Activated T-cell treated with anti-CD3 and anti-CD28 coated beads, Interleukin-2, amount 50 U/mL, for 4 hours (primary cell): ENCODE measurements around the gene SRP14. TPM values are rescaled to one million over a fixed set of nuclear protein-coding genes. Genes with fewer than 3 reads are reported as not detected.
"Not testable (repeated sequence)": the region's sequence is repeated elsewhere in the genome, so short reads cannot be mapped to it uniquely, and the experiment has no call there.

Experiments
- ATAC-seq, 2 donors: fragments of 200-7000 bp; cut with Tn5 transposase; one replicate each; pipeline ENCODE4 v1.10.0; 2021
- DNase-seq: peaks from one replicate; pipeline ENCODE4 v3.0.0-alpha.2; 2020
- H3K27me3 Mint-ChIP-seq: one replicate; pipeline ENCODE4 v1.8.0; 2021; ENCODE audit warnings: low read depth, mixed read lengths
- H3K36me3 Mint-ChIP-seq: one replicate; pipeline ENCODE4 v1.8.0; 2022; ENCODE audit warnings: mixed read lengths; ENCODE audit not compliant: insufficient read depth
- H3K4me1 Mint-ChIP-seq: one replicate; pipeline ENCODE4 v1.8.0; 2021; ENCODE audit warnings: low read depth, mixed read lengths
- H3K4me3 Mint-ChIP-seq: one replicate; pipeline ENCODE4 v1.8.0; 2021; ENCODE audit warnings: mild to moderate bottlenecking, moderate library complexity, mixed read lengths
- H3K9me3 Mint-ChIP-seq: one replicate; pipeline ENCODE4 v1.8.0; 2021; ENCODE audit warnings: mixed read lengths
- total RNA-seq, 3 donors: library from RNA; stranded (reverse); gene quantifications; one replicate each; pipeline ENCODE4 v1.2.1, GENCODE V29; 2021

The SRP14 gene
- total RNA-seq, 3 donors from 2014 or later: 186 to 222 (median 214) TPM

DNA sequence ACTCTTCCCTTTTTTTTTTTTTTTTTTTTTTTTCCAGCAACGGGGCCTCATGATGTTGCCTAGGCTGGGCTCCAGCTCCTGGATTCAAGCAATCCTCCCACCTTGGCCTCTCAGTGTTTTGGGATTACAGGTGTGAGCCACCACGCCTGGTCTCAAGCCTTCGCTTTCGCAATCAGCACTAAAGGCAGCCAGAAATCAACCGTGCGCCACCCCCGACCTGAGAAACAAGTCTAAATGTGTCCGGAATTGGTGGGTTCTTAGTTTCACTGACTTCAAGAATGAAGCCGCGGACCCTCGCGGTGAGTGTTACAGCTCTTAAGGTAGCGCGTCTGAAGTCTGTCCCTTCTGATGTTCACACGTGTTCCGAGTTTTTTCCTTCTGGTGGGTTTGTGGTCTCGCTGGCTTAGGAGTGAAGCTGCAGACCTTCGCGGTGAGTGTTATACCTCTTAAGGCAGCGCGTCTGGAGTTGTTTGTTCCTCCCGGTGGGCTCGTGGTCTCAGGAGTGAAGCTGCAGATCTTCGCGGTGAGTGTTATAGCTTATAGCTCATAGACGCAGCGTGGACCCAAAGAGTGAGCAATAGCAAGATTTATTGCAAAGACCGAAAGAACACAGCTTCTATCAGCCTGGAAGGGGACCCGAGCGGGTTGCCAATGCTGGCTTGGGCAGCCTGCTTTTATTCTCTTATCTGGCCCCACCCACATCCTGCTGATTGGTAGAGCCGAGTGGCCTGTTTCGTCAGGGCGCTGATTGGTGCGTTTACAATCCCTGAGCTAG is 34.9 kb upstream of the SRP14 start:
- peak; percentile 60 to 73 for ATAC-seq
- not testable (repeated sequence) for H3K36me3 Mint-ChIP-seq, H3K4me1 Mint-ChIP-seq, H3K9me3 Mint-ChIP-seq, DNase-seq
- H3K4me3 Mint-ChIP-seq: peak overlapping the region; percentile 69
- peaks cover 13% of the 10 kb centered on the region for H3K27me3 Mint-ChIP-seq

DNA sequence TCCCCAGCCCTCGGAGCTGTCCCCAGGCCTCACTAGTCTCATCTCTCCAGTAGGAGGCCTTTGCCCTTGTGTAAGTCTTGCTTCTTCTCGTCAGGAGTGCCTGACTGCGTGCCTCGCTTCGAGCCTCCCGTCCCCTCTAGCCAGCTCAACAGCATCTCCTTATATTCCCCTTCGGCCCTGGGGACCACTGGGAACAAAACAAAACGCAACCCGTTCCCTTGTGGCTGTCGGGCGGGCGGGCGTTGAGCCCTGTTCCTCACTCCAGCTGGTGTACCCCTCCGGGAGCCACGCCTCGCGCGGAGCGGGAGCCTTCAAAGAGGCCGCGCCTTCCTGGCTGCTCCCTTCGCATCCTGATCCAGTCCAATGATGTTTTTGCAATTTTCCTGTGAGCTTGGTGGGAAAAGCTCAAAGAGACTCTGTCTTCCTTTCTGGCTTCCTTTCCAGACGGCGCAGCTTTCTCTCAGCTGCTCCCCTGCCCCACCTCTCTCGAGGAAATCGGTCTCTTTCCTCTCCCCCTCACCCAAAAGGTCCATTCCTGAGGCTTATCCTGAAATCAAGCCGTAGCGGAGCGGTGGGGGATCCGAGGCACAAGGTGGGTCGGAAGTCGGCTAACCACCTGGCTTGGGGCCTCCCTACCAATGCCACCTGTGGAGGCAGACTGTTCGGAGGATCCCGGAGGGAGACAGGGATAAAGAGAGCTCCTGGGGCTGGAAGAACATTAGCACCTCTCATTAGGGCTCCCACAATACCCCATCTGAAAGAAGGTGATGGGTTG is 33.4 kb upstream of the SRP14 start:
- no peaks in the 10 kb centered on the region for H3K9me3 Mint-ChIP-seq
- peaks cover 10% of the 10 kb centered on the region for H3K4me1 Mint-ChIP-seq
- H3K27me3 Mint-ChIP-seq: peaks cover 13% of the 10 kb centered on the region
- H3K4me3 Mint-ChIP-seq: no peak overlapping the region
- no peaks in the 10 kb centered on the region for H3K36me3 Mint-ChIP-seq
- DNase-seq (no peak), ATAC-seq (no peak)

DNA sequence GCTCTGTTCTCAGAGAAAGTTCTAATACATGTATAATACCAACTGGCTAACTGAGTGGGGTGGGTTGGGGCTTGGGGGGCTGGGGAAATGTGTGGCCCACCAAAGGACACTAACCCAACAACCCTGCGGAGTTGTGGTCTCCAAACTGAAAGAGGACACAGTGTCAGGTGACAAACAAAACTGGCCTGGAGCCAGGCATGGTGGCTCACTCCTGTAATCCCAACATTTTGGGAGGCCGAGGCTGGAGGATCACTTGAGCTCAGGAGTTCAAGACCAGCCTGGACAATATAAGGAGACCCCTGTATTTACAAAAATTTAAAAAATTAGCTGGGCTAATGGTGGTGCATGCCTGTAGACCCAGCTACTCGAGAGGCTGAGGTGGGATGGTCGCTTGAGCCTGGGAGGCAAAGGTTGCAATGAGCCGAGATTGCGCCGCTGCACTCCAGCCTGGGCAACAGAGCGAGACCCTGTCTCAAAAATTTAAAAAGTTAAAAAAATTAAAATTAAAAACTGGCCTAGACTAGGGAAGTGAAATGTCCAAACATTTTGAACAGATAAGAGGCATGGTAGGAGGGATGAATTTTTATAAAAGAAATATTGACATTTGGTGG is 31.7 kb upstream of the SRP14 start:
- DNase-seq: no peak
- Mint-ChIP-seq H3K27me3 (peaks cover 13% of the 10 kb centered on the region), H3K4me1 (peaks cover 10% of the 10 kb centered on the region), H3K4me3 (no peak overlapping the region), H3K36me3 (no peaks in the 10 kb centered on the region), H3K9me3 (no peaks in the 10 kb centered on the region)
- no peak for ATAC-seq

DNA sequence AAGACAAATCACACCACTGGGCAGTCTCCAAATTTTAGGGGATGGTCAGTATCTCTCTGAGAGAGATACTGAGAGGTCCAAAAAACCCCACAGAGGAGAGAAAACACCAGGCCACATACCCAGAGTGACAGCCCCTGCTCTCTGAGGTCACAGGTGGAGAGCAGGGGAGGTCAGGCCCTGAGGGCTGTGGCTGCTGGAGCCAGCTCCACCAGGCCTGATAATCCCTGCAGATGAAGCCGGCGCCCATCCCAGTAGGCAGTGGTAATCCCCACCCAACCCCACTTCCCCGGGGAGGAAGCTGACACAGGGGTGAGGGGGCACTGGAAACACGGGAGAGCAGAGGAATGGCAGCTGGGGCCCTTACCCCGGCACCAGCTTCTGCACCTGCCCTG is 31.2 kb upstream of the SRP14 start:
- Mint-ChIP-seq H3K4me3 (no peak overlapping the region), H3K9me3 (no peaks in the 10 kb centered on the region), H3K27me3 (peaks cover 13% of the 10 kb centered on the region), H3K4me1 (peaks cover 10% of the 10 kb centered on the region), H3K36me3 (no peaks in the 10 kb centered on the region)
- DNase-seq: no peak
- ATAC-seq: no peak

DNA sequence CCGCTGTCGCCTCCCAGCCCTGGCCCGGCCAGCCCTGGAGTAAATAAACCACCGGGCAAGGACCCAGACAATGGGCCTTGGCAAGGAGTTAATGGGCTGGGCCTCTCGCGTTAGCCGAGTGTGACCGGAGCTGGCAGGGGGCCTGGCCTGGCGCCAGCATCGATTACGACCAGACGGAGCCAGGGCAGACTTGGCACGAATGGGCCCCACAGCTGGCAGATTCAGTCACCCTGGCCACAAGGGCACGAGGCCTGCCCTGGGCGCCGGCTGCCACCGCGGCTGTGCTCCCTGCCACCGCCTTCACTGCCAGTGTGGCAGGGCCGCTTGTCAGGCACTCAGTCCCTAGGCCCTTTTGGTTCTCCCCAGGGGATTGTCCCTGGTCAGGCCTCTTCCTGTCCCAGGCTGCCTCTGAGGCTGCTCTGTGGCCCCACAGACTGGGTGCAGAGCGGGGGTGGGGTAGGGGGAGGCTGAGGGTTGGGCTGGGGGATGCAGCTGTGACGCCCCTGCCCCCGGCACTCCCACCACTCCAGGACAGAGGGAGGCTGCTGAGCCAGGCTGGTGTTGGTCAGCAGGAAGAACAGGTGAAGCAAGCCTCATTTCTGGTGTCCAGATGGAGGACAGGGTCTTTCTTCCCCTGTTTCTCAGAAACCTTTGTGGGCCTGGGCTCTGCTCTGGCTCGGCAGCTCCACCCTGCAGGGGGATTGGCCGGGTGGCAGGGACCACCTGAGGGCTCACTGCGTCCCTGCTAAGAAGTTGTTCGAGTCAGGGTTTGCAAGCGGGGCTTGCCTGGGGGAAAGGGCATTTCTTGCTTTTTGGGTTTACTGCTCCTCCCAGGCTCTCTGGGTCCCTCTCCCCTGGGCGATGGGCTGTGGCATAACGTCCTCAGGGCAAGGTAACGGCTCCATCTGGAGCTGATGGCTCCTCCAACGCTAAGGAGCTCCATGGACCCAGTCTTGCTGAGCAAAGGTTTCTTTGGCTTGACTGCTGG is 30.5 kb upstream of the SRP14 start:
- Mint-ChIP-seq H3K4me1 (peaks cover 13% of the 10 kb centered on the region), H3K27me3 (peaks cover 13% of the 10 kb centered on the region), H3K9me3 (no peaks in the 10 kb centered on the region), H3K36me3 (no peaks in the 10 kb centered on the region), H3K4me3 (no peak overlapping the region)
- ATAC-seq: no peak
- no peak for DNase-seq

DNA sequence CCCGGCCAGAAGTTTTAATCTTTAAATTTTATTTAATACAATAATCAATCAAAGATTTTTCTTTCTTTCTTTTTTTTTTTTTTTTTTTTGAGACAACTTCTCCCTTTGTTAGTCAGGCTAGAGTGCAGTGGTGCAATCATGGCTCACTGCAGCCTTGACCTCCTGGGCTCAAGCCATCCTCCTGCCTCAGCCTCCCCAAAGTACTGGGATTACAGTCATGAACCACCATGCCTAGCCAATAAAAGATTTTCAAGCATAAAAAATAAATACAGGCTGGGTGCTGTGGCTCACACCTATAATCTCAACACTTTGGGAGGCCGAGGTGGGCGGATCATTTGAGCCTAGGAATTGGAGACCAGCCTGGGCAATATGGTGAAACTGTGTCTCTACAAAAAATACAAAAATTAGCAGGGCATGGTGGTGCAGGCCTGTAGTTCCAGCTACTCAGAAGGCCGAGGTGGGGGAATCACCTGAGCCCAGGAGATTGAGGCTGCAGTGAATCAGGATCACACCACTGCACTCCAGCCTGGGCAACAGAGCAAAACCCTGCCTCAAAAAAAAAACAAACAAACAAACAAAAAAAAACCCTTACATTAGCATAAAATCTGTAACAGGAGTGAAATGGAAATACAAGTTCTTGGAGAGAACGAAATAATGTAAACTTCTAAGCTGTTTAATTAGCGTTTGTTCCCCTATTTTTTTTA is 29.1 kb upstream of the SRP14 start:
- peaks cover 10% of the 10 kb centered on the region for H3K4me1 Mint-ChIP-seq
- H3K36me3 Mint-ChIP-seq: no peaks in the 10 kb centered on the region
- H3K4me3 Mint-ChIP-seq: no peak overlapping the region
- no peak for ATAC-seq
- no peaks in the 10 kb centered on the region for H3K9me3 Mint-ChIP-seq
- peaks cover 6% of the 10 kb centered on the region for H3K27me3 Mint-ChIP-seq
- no peak for DNase-seq

GRCh38 chr15:40066589-40066988 is 27.6 kb upstream of the SRP14 start:
- Mint-ChIP-seq H3K4me1 (peaks cover 10% of the 10 kb centered on the region), H3K27me3 (no peaks in the 10 kb centered on the region), H3K36me3 (no peaks in the 10 kb centered on the region), H3K4me3 (no peak overlapping the region), H3K9me3 (no peaks in the 10 kb centered on the region)
- DNase-seq: no peak
- ATAC-seq: no peak

GRCh38 chr15:40065166-40065565 is 26.2 kb upstream of the SRP14 start:
- Mint-ChIP-seq H3K4me1 (peaks cover 13% of the 10 kb centered on the region), H3K27me3 (no peaks in the 10 kb centered on the region), H3K4me3 (no peak overlapping the region), H3K36me3 (no peaks in the 10 kb centered on the region), H3K9me3 (no peaks in the 10 kb centered on the region)
- ATAC-seq: no peak
- DNase-seq: no peak

DNA sequence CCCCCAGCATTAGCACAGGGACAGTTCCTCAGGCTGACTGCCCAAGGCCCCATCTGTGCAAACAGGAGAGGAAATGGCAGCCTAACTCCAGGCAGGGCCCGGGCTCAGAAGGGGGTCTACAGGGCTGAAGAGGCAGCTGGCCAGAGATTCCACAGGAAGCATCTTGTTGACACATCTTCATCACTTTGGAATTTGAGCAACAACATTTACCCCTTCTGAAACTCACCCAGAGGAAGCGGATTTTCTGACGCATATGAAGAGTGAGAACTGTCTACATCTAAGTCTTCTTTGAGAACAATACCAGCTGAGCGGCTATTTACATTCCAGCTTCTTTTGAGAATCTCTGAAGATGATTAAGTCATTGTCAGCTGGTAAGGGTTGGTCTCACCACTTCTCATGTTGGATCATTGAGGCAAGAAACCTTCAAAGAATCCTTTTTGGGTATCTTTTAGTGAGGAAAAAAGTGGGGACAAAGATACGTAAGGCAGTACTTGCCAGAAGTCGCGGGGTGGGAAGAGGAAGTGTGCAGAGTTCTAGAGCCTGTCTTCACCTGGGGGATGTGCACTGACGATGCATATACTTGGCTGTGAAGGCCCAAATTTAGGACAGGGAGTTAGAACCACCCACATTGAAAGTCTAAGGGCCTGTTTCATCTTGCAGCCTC is 25.4 kb upstream of the SRP14 start:
- ATAC-seq (peak; percentile 64 to 82), DNase-seq (no peak)
- no peaks in the 10 kb centered on the region for H3K36me3 Mint-ChIP-seq
- H3K4me3 Mint-ChIP-seq: no peak overlapping the region
- H3K27me3 Mint-ChIP-seq: no peaks in the 10 kb centered on the region
- H3K4me1 Mint-ChIP-seq: peaks cover 13% of the 10 kb centered on the region
- H3K9me3 Mint-ChIP-seq: no peaks in the 10 kb centered on the region

GRCh38 chr15:40063563-40064011 is 24.6 kb upstream of the SRP14 start:
- Mint-ChIP-seq H3K4me3 (no peak overlapping the region), H3K36me3 (peaks cover under 1% of the 10 kb centered on the region), H3K4me1 (peaks cover 15% of the 10 kb centered on the region), H3K9me3 (no peaks in the 10 kb centered on the region), H3K27me3 (no peaks in the 10 kb centered on the region)
- ATAC-seq (peak in 1 of 2 donors; percentile 27), DNase-seq (no peak)

DNA sequence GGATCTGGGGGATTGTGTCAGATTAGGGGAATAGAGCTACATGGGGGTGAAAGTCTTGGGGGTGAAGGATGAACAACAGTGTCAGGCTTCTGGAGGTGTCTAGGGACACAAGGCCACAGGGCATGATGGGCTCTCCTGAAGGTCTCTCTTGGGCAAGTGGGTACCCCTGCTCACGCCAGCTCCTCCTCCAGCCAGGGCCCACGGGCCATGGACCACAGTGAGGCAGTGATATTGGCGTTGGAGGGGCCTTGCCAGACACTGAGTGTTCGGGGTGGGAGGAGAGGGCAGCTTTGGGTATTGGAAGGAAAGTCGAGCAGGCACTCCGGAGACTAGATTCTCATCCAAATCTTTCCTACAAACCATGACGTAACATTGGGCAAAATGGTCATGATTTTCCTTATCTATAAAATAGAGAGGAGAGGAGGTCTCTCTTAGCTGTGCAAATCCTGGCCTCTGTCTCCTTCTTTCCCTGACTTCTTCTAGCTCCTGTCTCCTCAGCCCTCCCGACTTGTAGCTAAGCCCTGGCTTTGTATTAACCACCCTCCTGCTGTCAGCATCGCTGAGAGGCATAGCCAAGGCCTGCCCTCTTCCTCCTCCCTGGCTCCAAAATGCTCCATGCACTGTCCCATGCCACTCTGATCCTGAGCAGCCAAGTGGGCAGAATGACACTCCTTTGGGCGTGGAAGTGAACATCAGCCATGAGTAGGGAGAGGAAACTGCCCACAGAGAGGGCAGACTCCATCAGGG is 24.0 kb upstream of the SRP14 start:
- ATAC-seq: no peak
- H3K4me3 Mint-ChIP-seq: no peak overlapping the region
- no peaks in the 10 kb centered on the region for H3K27me3 Mint-ChIP-seq
- peaks cover 20% of the 10 kb centered on the region for H3K4me1 Mint-ChIP-seq
- H3K36me3 Mint-ChIP-seq: peaks cover 5% of the 10 kb centered on the region
- H3K9me3 Mint-ChIP-seq: no peaks in the 10 kb centered on the region
- DNase-seq: no peak

DNA sequence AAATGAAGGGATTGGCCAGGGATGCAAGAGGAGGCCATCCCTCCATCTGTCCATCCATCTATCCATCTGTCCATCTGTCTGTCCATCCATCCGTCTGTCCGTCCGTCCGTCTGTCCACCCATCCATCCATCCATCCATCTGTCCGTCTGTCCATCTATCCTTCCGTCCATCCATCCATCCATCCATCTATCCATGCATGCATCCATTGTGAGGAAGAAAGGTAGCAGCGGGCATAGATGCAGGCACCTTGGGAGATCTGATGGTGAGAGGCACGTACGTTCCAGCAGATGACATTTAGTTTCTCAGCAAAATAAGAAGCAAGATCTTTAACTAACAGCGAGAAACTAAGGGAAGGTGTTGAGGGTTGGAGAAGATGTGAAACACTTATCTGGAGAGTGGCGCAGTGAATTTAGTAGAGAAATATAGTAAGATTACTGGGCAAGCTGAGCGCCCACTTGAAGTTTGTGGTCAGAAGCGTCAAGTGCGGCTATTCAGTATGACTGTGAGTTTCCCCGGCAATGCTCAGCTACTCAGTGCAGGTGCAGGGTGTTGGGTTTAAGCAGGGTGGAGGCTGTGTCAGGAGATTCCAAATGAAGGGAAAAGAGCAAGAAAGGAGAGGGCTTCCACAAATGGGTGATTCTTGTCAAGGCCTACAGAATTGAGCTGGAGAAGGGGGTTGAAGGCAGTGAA is 22.4 kb upstream of the SRP14 start:
- peaks cover 25% of the 10 kb centered on the region for H3K4me1 Mint-ChIP-seq
- peak; percentile 42 to 79 for ATAC-seq
- H3K9me3 Mint-ChIP-seq: no peaks in the 10 kb centered on the region

More for the DNA sequence above, 22.4 kb upstream of the SRP14 start:
- H3K4me3 Mint-ChIP-seq: no peak overlapping the region
- H3K27me3 Mint-ChIP-seq: no peaks in the 10 kb centered on the region
- DNase-seq: no peak
- peaks cover 9% of the 10 kb centered on the region for H3K36me3 Mint-ChIP-seq
